ENCODE measurements around the gene TMA7.

- TF ChIP-seq MAX (IDR thresholded peaks at IDR 0.05) (no peak), POLR2A (IDR thresholded peaks at IDR 0.05; ENCODE audit: low read length) (no peak), SMC3 (IDR thresholded peaks at IDR 0.05) (no peak), CTCF (IDR thresholded peaks at IDR 0.05) (no peak), REST (IDR thresholded peaks at IDR 0.05) (no peak), JUN (IDR thresholded peaks at IDR 0.05) (no peak), EHMT2 (IDR thresholded peaks at IDR 0.05; ENCODE audit: low read depth) (no peak), RAD21 (conservative IDR thresholded peaks at IDR 0.05 in 1 of 2, IDR thresholded peaks at IDR 0.05 in 1 of 2) (no peak), HDAC2 (IDR thresholded peaks at IDR 0.05) (no peak), KDM5A (IDR thresholded peaks at IDR 0.05) (no peak), ATOH8 (CRISPR knock-in tag; IDR thresholded peaks at IDR 0.05; ENCODE audit: low read depth) (no peak)
Observed at GRCh38 chr3:48436477-48436787, 3.6 kb upstream of the TMA7 start.
